VCaP (cell line): ENCODE data around the gene SESN2.
"Not testable (repeated sequence)": the region's sequence is repeated elsewhere in the genome, so short reads cannot be mapped to it uniquely, and the experiment has no call there.

Source experiments
- H3K27ac ChIP-seq: fragments of 450-650 bp; 2 replicates; pipeline ENCODE4 v1.5.1; 2017
- TF ChIP-seq, protein P1 (sequence below): fragments of 450-650 bp; conservative IDR thresholded peaks from 2 replicates; pipeline ENCODE4 v1.5.1; 2017; ENCODE audit warnings: mild to moderate bottlenecking, moderate library complexity

The SESN2 gene

DNA sequence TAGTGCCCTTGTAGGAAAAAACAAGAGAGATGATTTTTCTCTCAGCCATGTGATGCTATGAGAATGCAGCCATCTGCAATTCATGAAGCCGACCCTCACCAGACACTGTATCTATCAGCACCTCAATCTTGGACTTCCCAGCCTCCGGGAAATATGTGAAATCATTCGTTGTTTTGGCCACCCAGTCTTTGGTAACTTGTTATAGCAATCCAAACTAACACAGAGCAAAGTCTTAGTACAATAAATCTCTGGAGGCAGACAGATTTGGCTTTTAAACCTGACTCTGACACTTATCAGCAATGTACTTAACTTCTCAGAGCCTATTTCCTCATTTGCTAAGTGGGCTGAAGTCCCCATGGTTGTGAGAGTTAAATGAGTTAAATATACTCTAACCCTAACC is 64.4 kb downstream of the SESN2 start:
- TF ChIP-seq, protein P1, sequence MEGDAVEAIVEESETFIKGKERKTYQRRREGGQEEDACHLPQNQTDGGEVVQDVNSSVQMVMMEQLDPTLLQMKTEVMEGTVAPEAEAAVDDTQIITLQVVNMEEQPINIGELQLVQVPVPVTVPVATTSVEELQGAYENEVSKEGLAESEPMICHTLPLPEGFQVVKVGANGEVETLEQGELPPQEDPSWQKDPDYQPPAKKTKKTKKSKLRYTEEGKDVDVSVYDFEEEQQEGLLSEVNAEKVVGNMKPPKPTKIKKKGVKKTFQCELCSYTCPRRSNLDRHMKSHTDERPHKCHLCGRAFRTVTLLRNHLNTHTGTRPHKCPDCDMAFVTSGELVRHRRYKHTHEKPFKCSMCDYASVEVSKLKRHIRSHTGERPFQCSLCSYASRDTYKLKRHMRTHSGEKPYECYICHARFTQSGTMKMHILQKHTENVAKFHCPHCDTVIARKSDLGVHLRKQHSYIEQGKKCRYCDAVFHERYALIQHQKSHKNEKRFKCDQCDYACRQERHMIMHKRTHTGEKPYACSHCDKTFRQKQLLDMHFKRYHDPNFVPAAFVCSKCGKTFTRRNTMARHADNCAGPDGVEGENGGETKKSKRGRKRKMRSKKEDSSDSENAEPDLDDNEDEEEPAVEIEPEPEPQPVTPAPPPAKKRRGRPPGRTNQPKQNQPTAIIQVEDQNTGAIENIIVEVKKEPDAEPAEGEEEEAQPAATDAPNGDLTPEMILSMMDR: no peak
- H3K27ac ChIP-seq: no peak overlapping the region

DNA sequence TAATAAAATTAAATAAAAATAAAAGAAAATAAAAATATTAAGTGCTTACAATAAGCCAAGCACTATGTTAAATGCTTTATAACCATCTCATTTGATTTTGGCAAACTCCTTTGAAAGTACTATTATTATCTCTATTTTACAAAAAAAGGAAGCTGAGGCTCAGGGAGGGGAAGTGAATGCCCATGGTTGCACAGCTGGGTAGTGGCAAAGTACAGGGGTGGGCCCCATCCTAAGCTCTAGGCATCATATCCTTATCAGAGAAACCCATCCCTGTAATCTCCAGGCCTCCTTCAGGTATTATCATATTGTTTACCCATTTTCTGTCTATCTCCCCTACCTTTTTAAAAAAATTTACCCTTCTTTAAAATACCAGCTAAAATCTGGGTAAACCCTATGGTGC is 67.2 kb downstream of the SESN2 start:
- TF ChIP-seq, protein P1: no peak
- no peak overlapping the region for H3K27ac ChIP-seq

DNA sequence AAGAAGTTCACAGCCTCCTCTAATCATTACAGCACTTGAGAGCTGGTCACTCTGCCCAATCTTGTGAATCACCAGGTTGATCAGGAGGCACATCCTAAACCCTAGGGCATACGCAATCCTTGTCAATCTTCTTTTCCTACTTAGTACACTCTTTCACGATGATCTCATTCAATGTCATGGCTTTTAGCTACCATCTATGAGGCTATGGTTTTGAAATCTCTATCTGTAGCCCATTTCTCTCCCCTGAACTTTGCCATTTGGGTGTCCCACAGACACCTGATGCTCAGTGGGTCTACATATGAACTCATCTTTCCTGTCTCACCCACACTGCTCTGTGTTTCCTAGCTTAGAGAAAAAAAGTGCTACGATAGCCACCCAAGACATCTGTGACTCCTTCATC is 67.7 kb downstream of the SESN2 start:
- H3K27ac ChIP-seq: no peak overlapping the region
- TF ChIP-seq, protein P1: no peak

DNA sequence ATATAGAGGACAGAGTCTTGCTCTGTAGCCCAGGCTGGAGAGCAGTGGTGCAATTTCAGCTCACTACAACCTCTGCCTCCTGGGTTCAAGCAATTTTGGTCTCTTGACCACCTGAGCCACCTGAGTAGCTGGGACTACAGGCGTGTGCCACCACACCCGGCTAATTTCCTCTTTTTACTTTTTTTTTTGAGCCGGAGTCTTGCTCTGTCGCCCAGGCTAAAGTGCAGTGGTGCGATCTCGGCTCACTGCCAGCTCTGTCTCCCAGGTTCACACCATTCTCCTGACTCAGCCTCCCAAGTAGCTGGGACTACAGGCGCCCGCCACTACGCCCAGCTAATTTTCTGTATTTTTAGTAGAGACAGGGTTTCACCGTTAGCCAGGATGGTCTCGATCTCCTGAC is 68.1 kb downstream of the SESN2 start:
- not testable (repeated sequence) for H3K27ac ChIP-seq

DNA sequence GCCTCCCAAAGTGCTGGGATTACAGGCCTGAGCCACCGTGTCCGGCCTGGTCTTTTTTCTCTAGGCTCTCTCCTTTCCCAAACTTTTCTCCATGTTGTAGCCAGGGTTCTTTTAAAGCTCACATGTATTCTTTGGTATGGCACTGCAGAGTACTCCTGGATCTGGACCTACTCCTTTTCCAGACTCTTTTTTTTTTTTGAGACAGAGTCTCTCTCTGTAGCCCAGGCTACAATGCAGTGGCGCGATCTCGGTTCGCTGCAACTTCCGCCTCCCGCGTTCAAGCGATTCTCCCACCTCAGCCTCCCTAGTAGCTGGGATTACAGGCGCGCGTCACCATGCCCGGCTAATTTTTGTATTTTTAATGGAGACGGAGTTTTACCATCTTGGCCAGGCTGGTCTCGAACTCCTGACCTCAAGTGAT is 68.9 kb downstream of the SESN2 start:
- TF ChIP-seq, protein P1: no peak
- H3K27ac ChIP-seq: peak overlapping the region; percentile 94

DNA sequence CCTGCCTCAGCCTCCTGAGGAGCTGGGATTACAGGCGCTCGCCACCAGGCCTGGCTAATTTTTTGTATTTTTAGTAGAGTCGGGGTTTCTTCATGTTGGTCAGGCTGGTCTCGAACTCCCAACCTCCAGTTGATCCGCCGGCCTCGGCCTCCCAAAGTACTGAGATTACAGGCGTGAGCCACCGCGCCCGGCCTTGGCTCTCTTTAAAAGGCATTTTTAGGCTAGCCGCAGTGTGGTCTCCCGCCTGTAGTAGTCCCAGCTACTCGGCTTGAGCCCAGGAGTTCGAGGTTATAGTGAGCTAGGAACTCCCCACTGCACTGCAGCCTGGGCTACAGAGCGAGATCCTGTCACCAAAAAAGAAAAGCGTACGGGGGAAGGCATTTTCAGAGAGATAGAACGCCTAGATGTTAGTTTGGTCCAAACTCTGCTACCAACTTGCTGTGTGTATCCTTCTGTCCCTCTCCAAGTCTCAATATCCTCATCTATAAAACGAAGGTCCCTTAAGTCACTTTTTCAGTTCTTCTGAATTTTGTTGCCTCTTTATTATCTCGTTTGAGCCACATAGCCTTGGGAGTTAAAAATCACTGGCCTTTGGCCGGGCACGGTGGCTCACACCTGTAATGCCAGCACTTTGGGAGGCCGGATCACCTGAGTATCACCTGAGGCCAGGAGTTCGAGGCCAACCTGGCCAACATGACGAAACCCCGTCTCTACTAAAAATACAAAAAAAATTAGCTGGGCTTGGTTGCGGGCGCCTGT is 70.3 kb downstream of the SESN2 start:
- H3K27ac ChIP-seq: peak overlapping the region; percentile 94
- TF ChIP-seq, protein P1: no peak
